ENCODE measurements around the gene ATG10.

The ATG10 gene

GRCh38 chr5:82295959-82296531 is 324.2 kb downstream of the ATG10 start:
- DNase-seq (ENCODE audit: low read depth, low spot score): no peak
- TF ChIP-seq, protein P1, sequence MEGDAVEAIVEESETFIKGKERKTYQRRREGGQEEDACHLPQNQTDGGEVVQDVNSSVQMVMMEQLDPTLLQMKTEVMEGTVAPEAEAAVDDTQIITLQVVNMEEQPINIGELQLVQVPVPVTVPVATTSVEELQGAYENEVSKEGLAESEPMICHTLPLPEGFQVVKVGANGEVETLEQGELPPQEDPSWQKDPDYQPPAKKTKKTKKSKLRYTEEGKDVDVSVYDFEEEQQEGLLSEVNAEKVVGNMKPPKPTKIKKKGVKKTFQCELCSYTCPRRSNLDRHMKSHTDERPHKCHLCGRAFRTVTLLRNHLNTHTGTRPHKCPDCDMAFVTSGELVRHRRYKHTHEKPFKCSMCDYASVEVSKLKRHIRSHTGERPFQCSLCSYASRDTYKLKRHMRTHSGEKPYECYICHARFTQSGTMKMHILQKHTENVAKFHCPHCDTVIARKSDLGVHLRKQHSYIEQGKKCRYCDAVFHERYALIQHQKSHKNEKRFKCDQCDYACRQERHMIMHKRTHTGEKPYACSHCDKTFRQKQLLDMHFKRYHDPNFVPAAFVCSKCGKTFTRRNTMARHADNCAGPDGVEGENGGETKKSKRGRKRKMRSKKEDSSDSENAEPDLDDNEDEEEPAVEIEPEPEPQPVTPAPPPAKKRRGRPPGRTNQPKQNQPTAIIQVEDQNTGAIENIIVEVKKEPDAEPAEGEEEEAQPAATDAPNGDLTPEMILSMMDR (IDR thresholded peaks at IDR 0.05; ENCODE audit: insufficient read depth, low read length, missing control alignments): no peak
- ChIA-PET POLR2A (interaction anchor here (1.0 kb wide), 1 partner anchor 17 kb away, joined by 3 read pairs; no protein-coding TSS in a partner anchor), CTCF (interaction anchor here (0.5 kb wide), 1 partner anchor 15 kb away, joined by 3 read pairs; no protein-coding TSS in a partner anchor)
- H3K4me3 ChIP-seq (ENCODE audit: low read depth, low read length): no peak overlapping the region

DNA sequence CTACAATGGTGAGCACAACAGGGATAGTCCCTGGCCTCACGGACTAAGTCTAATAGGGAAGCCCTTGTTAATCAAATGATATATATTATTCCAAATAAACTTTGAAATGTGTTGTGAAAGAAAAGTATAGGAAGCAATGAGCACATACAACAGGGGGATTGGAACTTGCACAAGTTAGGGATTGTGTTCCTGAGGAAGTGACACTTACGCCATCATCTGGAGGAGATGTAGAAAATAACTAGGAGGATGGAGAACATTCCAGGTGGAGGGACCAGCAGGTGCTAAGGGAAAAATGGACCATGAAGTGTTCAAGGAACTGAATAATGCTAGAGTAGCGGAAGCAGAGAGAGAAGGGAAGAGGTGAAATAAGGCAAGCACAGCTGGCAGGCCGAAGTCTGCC is 325.1 kb downstream of the ATG10 start:
- H3K4me3 ChIP-seq (ENCODE audit: low read depth, low read length): no peak overlapping the region

GRCh38 chr5:82297711-82298110 is 325.9 kb downstream of the ATG10 start:
- no peak overlapping the region for H3K4me3 ChIP-seq (ENCODE audit: low read depth, low read length)
- ChIA-PET CTCF (no interaction called here), POLR2A (no interaction called here)
- DNase-seq (ENCODE audit: low read depth, low spot score): no peak
- TF ChIP-seq, protein P1 (IDR thresholded peaks at IDR 0.05; ENCODE audit: insufficient read depth, low read length, missing control alignments): no peak

More for the DNA sequence above, 325.1 kb downstream of the ATG10 start:
- ChIA-PET CTCF (no interaction called here), POLR2A (no interaction called here)
- DNase-seq (ENCODE audit: low read depth, low spot score): no peak
- TF ChIP-seq, protein P1 (IDR thresholded peaks at IDR 0.05; ENCODE audit: insufficient read depth, low read length, missing control alignments): no peak

DNA sequence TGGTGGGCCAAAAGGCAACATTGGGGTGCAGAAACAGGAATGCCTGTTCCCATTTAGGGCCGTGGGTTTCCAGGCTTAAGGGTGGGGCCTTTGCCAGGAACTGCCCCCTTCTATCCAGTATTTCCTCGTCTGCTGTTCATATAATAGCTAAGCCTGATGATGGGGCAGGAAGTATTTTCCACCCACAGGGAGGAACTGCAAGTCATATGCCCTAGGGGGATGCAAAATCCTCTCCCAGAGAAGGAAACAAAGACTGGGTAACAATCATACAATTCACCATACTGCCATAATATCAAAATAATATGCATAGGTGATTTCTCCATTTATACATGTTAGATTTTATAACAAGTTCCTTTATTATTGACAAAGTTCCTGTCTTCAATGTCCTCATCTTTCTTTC is 326.8 kb downstream of the ATG10 start:
- ChIA-PET CTCF (interaction anchor here (2.1 kb wide), 1 partner anchor 14 kb away, joined by 9 read pairs; no protein-coding TSS in a partner anchor), POLR2A (no interaction called here)
- no peak overlapping the region for H3K4me3 ChIP-seq (ENCODE audit: low read depth, low read length)
- TF ChIP-seq, protein P1 (IDR thresholded peaks at IDR 0.05; ENCODE audit: insufficient read depth, low read length, missing control alignments): no peak
- no peak for DNase-seq (ENCODE audit: low read depth, low spot score)

DNA sequence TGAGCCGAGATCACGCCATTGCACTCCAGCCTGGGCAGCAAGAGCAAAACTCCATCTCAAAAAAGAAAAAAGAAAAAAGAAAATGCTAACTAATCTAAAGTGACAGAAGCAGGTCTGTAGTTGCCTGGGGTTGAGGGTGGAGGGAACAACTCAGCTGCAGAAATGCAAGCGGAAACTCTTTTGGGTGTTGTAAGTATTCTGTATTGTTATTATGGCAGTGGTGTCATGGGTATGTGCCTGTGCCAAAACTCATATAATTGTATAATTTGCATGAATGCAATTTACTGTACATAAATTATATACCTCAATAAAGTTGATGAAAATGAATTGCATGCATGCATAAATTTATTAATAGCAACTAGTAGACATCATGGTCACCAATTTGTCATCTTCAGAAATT is 329.4 kb downstream of the ATG10 start:
- ChIA-PET CTCF (interaction anchor here (1.3 kb wide), 1 partner anchor 9 kb away, joined by 4 read pairs; no protein-coding TSS in a partner anchor), POLR2A (no interaction called here)
- no peak overlapping the region for H3K4me3 ChIP-seq (ENCODE audit: low read depth, low read length)
- no peak for DNase-seq (ENCODE audit: low read depth, low spot score)
- TF ChIP-seq, protein P1 (IDR thresholded peaks at IDR 0.05; ENCODE audit: insufficient read depth, low read length, missing control alignments): no peak
